ENCODE data around the gene INSM2. TPM values are rescaled to one million over a fixed set of nuclear protein-coding genes. Genes with fewer than 3 reads are reported as not detected.

The INSM2 gene
- total RNA-seq, 2 donors from 2014 or later: not detected

GRCh38 chr14:35573911-35574310, 39.9 kb downstream of the INSM2 start:
- Histone ChIP-seq H3K4me3 (no peak overlapping the region), H3K27ac (no peak overlapping the region), H3K9me3 (no peaks in the 10 kb centered on the region), H3K36me3 (replicated peaks in 1 of 2; ENCODE audit: insufficient read depth in 1 of 2, low read depth in 2 of 2) (no peaks in the 10 kb centered on the region), H3K27me3 (no peaks in the 10 kb centered on the region), H3K4me1 (no peaks in the 10 kb centered on the region)
- intact Hi-C loops (cut with DNase I): no loop called here
- ATAC-seq (no peak), DNase-seq (no peak)
- WGBS, 2 donors: 62 to 72% methylated on average over 2 of the region's 2 CpGs
- no peak for TF ChIP-seq POLR2A (IDR thresholded peaks at IDR 0.05)
- TF ChIP-seq, protein P1, sequence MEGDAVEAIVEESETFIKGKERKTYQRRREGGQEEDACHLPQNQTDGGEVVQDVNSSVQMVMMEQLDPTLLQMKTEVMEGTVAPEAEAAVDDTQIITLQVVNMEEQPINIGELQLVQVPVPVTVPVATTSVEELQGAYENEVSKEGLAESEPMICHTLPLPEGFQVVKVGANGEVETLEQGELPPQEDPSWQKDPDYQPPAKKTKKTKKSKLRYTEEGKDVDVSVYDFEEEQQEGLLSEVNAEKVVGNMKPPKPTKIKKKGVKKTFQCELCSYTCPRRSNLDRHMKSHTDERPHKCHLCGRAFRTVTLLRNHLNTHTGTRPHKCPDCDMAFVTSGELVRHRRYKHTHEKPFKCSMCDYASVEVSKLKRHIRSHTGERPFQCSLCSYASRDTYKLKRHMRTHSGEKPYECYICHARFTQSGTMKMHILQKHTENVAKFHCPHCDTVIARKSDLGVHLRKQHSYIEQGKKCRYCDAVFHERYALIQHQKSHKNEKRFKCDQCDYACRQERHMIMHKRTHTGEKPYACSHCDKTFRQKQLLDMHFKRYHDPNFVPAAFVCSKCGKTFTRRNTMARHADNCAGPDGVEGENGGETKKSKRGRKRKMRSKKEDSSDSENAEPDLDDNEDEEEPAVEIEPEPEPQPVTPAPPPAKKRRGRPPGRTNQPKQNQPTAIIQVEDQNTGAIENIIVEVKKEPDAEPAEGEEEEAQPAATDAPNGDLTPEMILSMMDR (IDR thresholded peaks at IDR 0.05): no peak

- no peak for DNase-seq
- H3K9me3 ChIP-seq: no peaks in the 10 kb centered on the region
- H3K27ac ChIP-seq: no peak overlapping the region
- no peak overlapping the region for H3K4me3 ChIP-seq
- ATAC-seq: no peak
- H3K4me1 ChIP-seq: no peaks in the 10 kb centered on the region
- H3K27me3 ChIP-seq: no peaks in the 10 kb centered on the region
- intact Hi-C loops (cut with DNase I): no loop called here
- TF ChIP-seq POLR2A (IDR thresholded peaks at IDR 0.05): no peak
- TF ChIP-seq, protein P1 (IDR thresholded peaks at IDR 0.05): no peak
- no peaks in the 10 kb centered on the region for H3K36me3 ChIP-seq (replicated peaks in 1 of 2; ENCODE audit: insufficient read depth in 1 of 2, low read depth in 2 of 2)
Measured at GRCh38 chr14:35576260-35576659, 42.3 kb downstream of the INSM2 start.

- Histone ChIP-seq H3K4me3 (no peak overlapping the region), H3K27ac (no peak overlapping the region), H3K27me3 (no peaks in the 10 kb centered on the region), H3K9me3 (no peaks in the 10 kb centered on the region), H3K4me1 (no peaks in the 10 kb centered on the region), H3K36me3 (replicated peaks in 1 of 2; ENCODE audit: insufficient read depth in 1 of 2, low read depth in 2 of 2) (no peaks in the 10 kb centered on the region)
- ATAC-seq (no peak), DNase-seq (no peak)
- WGBS, 2 donors: 82 to 95% methylated on average over 1 of the region's 1 CpG
- intact Hi-C loops (cut with DNase I): no loop called here
- TF ChIP-seq POLR2A (IDR thresholded peaks at IDR 0.05): no peak
Measured at GRCh38 chr14:35576856-35577255, 42.9 kb downstream of the INSM2 start.

GRCh38 chr14:35578135-35578534, 44.2 kb downstream of the INSM2 start:
- intact Hi-C loops (cut with DNase I): no loop called here

DNA sequence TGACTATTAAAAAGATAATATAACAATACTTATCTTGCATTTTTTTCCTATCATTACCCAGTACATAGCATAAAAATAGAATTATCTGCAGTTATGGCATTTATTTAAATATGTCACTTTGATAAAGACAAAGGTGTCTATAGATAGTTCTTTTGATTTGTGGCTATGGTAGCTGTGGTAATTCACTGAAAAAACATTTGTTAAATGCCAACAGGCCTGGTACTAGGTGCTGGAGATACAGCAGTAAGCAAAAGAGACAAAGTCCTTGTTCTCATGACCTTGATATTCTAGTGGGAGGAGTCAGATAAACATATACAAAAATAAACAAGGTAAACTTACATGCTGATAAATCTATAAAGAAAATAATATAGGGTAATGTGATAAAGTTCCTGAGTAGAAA, 44.7 kb downstream of the INSM2 start:
- intact Hi-C loops (cut with DNase I): no loop called here
- no peaks in the 10 kb centered on the region for H3K27me3 ChIP-seq
- no peaks in the 10 kb centered on the region for H3K36me3 ChIP-seq (replicated peaks in 1 of 2; ENCODE audit: insufficient read depth in 1 of 2, low read depth in 2 of 2)

More at GRCh38 chr14:35578135-35578534, 44.2 kb downstream of the INSM2 start:
- WGBS, 2 donors: 81 to 86% methylated on average over 2 of the region's 2 CpGs
- TF ChIP-seq POLR2A (IDR thresholded peaks at IDR 0.05): no peak
- TF ChIP-seq, protein P1 (IDR thresholded peaks at IDR 0.05): no peak
- H3K27me3 ChIP-seq: no peaks in the 10 kb centered on the region
- H3K36me3 ChIP-seq (replicated peaks in 1 of 2; ENCODE audit: insufficient read depth in 1 of 2, low read depth in 2 of 2): no peaks in the 10 kb centered on the region
- no peak overlapping the region for H3K27ac ChIP-seq
- ATAC-seq (no peak), DNase-seq (no peak)
- H3K4me1 ChIP-seq: no peaks in the 10 kb centered on the region
- no peak overlapping the region for H3K4me3 ChIP-seq
- no peaks in the 10 kb centered on the region for H3K9me3 ChIP-seq

More for the DNA sequence above, 44.7 kb downstream of the INSM2 start:
- no peak for TF ChIP-seq POLR2A (IDR thresholded peaks at IDR 0.05)
- TF ChIP-seq, protein P1 (IDR thresholded peaks at IDR 0.05): no peak
- ATAC-seq (no peak), DNase-seq (no peak)
- Histone ChIP-seq H3K4me1 (no peaks in the 10 kb centered on the region), H3K4me3 (no peak overlapping the region), H3K9me3 (no peaks in the 10 kb centered on the region), H3K27ac (no peak overlapping the region)

Other genes with a start within 250 kb of the INSM2 start
- gene PSMA6, start 241.8 kb upstream of the INSM2 start, total RNA-seq: 10 to 100 TPM; 39.6 to 43.1 TPM
- gene NFKBIA, start 129.4 kb upstream of the INSM2 start, total RNA-seq: 100 to 1,000 TPM; 330 to 345 TPM